HG03575 (cell line): Measurements from ENCODE around the gene CCL18.
"Not testable (repeated sequence)": the region's sequence is repeated elsewhere in the genome, so short reads cannot be mapped to it uniquely, and the experiment has no call there.

Experiments
- ATAC-seq: cut with Tn5 transposase; IDR thresholded peaks from one replicate; pipeline ENCODE4 v1.9.1; 2021; ENCODE audit not compliant: unreplicated experiment, insufficient number of reproducible peaks, low FRiP score; ENCODE audit errors: extremely low read depth

The CCL18 gene, protein sequence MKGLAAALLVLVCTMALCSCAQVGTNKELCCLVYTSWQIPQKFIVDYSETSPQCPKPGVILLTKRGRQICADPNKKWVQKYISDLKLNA

DNA sequence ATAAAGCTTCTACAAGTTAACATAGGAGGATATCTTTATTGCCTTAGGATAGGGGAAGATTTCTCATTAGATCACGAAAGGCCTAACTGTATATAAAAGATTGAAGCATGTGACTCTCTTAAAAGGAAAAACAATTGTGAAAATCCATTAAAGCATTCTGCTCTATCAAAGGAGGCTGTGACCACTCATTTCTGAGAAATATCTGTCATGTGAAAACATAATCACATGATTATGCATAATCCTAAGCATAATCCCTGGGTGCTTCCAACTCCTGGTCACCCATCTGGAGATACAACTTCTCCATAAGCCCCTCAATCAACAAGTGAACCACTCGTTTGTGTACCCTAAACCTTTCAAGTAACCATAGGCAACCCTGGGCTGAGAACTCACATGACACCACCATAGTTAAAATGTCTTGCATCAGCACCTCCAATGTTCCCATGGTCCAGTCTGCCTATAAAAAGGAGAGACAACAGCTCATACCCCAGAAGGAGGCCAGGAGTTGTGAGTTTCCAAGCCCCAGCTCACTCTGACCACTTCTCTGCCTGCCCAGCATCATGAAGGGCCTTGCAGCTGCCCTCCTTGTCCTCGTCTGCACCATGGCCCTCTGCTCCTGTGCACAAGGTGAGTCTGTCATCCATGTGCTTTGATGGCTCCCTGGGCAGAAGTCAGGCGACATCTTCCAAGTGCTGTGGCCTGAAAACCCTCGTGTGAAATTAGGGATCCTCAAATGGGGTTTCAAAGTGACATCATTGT, at the start of gene CCL18:
Gene CCL18, plus strand, starts transcription at position 487 of the 756 bp plus-strand sequence. Its CDS starts 71 bp downstream, at position 558.
- ATAC-seq, result no peak

DNA sequence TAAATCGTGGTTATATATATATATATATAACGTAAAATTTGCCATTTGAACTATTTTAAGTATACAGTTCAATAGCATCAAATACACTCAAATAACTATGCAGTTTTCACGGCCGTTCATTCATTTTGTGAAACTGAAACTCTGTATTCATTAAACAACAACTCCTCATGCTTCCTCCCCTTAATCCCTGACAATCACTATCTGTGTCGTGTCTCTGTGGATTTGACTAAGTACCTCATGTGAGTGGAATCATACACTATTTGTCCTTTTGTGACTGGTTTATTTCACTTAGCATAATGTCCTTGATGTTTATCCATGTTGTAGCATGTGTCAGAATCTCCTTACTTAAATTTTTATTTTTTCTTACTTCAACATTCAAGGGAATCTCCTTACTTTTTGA, 49.1 kb upstream of the CCL18 start:
- ATAC-seq, result no peak

DNA sequence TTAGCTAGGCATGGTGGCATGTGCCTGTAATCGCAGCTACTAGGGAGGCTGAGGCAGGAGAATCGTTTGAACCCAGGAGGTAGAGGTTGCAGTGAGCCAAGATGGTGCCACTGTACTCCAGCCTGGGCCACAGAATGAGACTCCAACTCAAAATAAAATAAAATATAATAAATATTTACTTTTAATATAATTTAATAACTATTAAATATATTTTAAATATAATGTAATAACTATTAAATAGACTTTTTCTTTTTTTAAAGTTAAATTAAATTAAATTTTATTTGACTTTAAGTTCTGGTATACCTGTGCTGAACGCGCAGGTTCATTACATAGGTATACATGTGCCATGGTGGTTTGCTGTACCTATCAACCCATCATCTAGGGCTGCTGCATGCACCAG, 48.2 kb upstream of the CCL18 start:
- ATAC-seq, result not testable (repeated sequence)

DNA sequence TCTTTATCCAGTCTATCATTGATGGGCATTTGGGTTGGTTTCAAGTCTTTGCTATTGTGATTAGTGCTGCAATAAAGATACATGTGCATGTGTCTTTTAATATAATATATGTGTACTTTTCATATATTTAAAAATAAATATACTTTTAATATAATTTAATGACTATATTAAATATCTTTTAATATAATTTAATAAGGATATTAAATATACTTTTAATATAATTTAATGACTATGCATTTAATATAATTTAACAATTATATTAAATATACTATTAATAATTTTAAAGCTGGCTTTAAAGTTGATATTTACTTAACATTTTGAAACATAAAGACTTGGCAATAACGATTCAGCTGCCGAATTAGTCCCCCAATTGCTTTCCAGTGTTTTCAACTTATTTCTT, 47.5 kb upstream of the CCL18 start:
- ATAC-seq, result no peak

DNA sequence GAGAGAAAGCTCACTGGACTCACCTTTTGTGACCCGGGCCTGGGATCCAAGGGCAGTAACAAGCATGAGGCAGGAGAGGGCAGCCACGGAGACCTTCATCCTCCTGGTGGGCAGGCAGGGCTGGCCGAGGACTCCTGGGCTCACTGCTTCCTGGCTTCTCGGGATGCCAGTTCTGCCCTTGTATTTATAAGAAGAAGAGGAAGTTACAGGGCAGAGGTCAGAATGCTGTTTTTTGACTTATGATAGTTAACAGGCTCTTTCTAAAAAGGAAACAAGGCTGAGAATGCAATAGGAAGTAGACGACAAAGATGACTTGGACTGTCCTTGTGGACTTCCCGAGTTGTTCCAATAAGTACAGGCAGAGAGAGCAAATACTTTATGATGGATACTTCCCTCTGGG, 46.3 kb upstream of the CCL18 start, which contains the start of gene CCL23:
Gene CCL23, minus strand, starts transcription at position 174 of the 400 bp plus-strand sequence. Its CDS starts 75 bp downstream, at position 99.
- no peak for ATAC-seq

DNA sequence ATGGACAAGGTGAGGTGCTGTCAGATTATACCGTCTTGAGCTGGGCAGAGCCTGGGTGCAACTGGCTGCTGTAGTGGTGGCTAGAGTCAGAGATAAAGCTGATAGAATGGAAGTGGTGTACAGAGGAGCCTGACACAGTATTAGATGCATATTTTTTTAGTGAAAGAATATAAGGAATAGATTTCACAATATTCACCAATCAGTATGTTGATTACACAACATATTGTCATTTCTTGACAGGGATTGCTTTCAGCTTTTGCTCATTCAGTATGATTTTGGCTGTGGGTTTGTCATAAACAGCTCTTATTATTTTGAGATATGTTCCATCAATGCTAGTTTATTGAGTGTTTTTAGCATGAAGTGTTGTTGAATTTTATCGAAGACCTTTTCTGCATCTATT, 44.6 kb upstream of the CCL18 start:
- no peak for ATAC-seq

DNA sequence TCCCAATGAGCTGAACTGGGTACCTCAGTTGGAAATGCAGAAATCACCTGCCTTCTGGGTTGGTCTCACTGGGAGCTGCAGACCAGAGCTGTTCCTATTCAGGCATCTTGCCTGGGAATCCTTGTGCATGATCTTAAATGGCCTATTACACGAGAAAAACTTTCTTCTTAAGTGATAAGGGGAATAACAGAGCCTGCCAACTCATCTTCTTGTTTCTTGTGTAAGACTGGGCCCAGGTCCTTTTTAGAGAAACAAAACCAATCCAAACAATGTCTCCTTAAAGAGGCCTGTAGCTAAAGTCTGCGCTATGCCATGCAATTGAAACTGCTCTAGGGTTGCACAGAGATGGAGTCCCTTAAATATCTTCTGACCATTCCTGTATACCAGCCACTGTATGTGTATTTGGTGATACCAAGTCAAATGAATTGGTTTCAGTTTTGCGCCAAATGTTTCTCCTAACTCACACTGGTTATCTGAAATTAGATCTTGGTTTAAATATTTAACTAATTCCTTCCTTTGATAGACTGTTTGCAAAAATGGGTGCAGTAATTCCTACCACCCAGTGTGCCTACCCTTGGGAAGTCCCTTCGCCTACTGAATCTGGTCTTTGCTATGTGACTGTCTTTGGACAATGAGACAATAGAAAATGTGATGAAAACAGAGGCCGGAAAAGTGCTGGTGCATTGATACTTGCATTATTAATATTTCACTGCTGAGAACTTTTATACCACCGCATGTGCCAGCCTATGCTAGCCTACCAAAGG, 39.8 kb upstream of the CCL18 start:
- ATAC-seq, result no peak

DNA sequence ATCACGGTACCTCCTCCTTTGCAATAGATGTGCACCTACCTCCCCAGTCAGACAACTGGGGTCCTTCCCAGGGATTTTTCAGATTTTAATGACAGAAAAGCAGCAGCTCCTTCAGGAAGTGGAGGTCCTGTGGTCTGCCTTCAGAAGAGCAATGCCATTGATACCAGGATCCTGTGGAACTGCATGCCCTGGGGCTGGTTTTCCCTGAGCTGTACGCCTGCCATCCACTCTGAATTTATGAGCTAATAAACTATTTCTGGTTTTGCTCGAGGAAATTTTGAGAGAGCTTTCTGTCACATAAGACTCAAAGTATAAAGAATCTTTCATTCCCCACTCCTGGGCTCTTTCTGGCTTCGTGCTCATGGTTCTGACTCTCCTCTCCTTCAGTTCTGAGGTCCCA, 36.3 kb upstream of the CCL18 start:
- ATAC-seq, result no peak

DNA sequence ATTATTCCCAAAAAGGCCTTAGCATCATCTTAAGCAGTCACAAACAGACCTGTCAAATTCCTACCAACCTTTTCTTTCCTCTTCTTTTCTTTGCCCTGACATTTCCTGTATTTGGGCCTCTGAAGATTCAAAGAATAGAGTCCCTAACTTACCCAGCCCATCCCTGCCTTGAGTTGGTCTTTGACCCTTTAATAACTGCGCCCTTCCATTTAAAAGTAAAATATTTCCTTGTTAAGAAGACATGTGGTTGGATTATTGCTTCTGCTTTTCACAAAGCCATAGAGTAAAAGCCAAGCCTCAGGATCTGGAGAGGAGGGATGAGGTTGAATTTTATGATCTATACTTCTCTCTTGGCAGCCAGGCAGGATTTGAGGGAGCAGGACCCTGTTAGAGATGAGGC, 33.1 kb upstream of the CCL18 start:
- ATAC-seq, result no peak

DNA sequence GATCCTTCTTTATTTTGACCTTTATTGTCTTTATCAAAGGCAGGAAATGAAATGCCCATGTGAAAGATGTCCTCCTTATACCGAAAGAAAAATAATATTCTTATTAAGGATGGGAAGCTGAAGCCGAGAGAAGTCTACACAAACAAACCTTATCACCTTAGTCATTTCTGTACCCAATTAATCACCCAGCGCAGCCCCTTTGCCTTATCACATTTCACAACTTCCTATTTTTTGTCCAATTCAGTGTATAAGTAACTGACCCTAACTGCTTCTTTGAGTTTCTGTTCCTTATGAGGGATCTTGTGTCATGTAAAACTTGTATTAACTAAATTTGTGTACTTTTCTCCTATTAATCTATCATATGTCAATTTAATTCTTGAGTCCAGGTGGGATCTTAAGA, 29.9 kb upstream of the CCL18 start:
- ATAC-seq, result no peak

DNA sequence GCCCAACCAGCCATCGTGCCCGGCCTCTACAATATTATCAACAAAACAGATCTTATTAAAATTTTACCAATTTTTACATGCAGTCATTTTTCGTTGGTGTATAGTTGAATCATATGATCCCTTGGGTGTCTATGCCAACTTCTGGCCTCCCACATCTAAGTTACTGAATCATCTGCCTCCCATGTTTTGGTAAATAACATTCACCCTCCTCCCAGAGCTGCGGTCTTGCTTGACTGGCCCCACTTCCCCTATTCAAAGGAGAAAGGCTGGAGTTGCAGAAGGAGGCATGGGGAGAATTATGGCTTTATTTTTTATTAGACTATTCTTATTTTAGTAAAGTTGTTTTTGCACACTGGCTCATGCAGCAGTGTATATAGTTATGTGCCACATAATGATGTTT, 27.8 kb upstream of the CCL18 start:
- ATAC-seq, result no peak

DNA sequence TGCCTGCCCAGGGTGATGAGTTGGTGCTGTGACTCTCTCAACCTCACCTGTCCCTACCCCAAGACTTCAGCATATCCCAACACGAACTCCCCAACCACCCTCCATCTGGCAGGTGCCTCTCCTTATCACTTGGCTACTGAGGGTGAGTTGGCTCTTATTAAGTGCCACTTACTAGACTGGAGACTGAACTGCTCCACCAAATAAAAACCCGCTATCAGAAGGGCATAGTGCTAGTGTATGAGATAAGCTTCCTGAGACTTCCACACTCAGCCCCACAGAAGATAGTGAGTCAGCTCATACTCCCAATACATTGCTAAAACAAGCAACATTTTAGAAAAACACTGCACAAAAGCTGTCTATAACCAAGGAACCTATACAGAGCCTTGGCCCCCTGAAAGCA, 16.0 kb upstream of the CCL18 start:
- ATAC-seq, result no peak

DNA sequence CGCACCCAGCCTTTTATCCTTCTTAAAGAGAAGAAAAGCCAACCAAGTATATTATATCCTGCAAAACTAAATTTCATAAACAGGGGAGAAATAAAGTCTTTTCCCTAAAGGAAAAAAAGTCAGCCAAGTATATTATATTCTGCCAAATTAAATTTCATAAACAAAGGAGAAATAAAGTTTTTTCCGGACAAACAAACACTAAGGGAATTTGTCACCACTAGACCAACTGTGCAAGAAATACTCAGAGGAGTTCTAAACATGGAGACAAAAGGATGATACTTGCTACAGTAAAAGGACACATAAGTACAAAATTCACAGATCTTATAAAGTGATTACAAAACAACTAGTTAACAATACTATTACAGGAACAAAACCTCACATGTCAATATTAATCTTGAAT, 14.4 kb upstream of the CCL18 start:
- no peak for ATAC-seq

DNA sequence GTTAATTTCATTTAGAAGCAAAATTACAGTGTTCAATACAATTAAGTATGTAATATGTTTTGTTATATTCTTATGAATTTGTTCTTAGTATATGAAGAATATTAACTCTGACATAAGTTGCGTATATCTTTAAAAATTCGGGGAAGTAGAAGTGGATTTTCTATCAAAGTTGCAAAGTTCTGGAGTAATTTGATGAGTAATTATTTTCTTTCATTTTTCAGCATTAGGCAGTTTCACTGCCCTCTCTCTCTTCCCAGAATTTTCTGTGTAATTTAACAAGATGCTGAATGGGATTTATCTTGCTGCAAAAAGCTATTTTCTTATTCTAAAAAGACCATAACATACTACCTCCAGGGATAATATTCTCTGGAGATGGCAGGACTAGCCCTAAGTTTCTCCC, 8.9 kb upstream of the CCL18 start:
- ATAC-seq, result no peak

DNA sequence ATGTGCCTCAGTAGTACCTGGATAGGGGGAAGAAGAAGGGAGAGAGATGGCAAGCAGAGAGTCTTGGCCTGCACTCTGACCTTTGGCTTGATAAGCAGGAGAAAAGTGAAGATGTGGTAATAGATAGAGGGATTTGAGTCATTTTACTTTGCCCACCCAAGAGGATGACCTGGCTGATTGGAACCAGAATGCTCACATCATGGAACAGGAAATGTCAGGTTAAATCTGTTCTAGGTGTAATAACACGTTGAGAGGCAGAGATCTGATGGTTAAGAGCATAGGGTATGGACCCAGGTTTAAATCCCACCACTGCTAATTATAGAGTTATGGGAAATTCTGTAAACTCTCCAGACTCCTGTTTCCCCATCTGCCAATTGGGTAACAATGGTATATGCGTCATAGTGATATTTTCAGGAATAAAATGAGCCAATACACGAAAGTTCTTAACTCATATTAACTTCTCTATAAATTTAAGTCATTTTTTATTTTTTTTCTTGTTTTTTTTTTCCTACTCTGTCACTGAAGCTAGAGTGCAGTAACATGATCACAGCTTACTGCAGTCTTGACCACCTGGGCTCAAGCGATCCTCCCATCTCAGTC, 8.1 kb upstream of the CCL18 start:
- ATAC-seq, result no peak

DNA sequence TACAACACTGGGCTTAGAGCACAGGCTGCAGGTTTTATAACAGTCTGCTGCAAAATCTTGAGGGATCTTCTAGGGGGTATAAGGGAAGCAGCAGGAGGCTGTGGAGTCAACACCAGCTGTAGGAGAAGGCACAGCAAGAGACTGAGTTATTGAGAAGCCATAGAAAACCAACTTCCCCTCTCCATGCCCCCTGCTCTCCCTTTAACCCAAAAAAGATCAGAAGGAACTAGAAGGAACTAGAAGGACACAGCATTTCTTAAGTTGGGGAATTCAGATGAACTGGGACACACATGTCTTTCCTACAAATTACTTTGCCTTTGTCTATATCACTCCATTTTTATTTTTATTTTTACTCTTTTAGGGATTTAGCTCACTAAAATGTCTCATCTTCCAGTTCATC, 6.2 kb upstream of the CCL18 start:
- ATAC-seq, result no peak

DNA sequence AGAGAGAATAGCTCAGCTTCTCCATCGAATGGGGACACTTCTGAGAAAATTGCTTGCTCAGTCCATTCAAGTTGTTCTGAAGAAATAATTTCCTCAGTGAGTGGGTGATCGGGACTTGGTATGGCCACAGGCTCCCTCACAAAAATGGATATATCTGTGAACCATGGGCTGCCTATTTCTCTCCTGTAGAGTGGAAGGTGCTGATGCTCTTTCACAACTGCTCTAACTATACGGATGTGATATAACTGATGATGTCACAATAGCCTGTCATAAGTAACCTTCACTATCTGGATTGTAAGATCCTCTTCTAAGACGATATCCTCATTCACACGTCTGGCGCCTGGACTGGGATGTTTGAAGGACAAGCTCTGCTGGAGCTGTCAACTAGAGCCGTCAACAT, 4.7 kb upstream of the CCL18 start:
- no peak for ATAC-seq

DNA sequence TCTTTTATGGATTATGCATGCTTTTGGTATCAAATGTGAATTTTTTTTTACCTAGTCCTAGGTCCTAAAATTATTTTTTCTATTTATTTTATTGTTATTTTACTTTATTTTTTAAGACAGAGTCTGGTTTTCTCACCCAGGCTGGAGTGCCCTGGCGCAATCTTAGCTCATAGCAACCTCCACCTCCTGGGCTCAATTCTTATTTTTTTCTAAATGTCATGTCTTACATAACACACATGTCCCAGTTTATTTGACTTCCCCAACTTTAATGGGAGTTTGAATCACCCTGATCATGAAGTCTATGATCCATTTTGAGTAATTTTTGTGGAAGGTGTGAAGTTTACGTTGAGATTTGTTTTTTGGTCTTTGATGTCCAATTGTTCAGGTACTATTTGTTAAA, 3.3 kb upstream of the CCL18 start:
- no peak for ATAC-seq

DNA sequence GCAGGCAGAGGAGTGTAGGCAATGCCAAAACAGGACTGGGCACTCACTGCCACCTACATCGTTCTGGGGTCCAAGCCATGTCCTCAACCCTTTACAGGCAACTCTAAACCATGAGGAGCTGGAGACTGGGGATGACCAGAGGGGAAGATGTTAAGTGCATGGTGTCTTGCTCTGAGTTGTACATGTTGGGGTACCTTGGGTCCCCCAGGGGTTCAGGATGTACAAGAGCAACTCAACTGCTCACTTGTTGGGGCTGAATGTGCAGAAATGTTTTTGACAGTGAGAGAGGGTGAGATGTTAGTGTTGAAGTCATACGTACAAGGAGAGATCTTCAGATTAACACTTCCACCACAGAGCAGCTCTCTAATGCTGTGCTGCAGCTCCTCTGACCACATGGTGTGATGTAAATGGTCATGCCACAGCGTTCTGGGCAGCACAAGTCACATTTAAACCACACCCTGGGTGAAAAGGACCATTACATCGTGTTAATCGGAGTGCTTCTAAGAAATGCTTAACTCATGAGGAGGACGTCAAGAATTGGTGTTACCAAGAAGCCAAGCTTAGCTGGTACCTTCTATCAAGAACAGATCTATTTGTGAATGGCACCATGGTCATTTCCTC, 2.4 kb downstream of the CCL18 start:
- no peak for ATAC-seq
